GM21529 (cell line): ENCODE results near the gene FAM184A.

Experiments used
- ATAC-seq: cut with Tn5 transposase; IDR thresholded peaks from one replicate; pipeline ENCODE4 v1.9.1; 2021; ENCODE audit not compliant: unreplicated experiment

FAM184A gene

DNA sequence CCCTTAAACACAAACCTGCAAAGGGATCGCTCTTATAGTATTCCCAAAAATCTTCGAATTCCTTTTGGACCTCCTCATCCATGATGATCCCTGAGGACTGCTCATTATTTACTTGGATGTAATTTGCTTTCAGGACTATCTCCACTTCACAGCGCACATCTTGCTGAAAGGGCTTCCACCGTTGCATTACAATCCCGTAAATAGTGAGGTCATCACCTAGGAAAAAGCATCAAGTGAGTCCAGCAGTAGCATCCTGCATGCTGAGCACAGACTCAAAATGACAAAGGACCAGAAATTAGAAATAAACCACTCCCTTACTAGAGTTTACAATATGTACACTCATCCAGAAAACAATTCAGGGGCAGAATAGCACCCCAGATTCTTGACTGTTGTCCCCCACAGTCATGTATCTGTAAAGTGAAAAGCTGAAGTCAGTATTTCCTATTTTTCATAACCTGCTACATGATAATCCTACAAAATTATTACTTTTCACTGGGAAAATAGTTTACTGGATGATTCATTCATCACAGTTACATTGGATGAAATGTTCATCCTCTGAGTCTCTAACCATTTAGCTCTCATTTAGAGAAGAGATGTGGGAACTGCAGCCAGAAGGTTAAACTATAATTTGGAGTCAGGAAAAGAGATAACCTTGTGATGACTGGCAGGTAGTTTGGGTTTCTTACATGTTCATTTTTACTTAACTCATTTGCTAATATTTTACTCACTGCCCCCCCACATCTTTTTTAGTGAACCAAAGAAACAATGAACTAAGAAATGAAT is 160.7 kb downstream of the FAM184A start:
- ATAC-seq = no peak

DNA sequence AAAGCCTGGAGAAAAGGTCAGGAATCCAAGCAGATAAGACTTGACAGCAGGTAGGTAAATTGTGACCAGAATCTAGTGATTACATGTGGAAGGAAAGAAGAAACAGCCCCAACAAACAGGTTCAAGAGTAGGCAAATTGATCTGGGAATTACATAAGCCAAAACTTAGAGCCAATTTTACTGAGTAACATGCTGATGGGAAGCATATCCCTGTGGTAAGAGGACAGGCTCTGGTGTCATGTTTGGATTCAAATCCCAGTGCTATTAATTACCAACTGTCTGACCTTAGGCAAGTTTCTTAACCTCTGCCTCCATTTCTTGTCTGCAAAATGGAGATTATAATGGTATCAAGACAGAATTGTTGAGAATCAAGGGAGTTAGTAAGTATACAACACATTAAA is 163.9 kb downstream of the FAM184A start:
- ATAC-seq = no peak

DNA sequence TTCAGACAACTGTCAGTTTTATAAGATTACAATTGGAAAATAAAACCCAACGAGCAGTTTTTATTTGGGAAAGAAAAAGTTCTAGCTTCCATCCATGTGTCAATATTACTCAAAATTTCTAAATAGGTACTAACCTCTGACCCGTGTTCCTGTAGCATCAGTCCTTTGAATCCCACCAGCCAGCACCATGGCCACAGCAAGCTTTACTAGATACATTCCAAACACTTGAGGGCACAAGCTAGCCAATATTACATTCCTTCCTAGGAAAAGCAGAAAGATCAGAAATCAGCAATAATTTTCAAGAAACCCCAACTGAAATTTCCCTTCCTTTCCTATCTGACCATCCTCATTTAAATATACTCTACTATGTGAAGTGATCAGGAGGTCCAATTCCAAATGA is 165.3 kb downstream of the FAM184A start:
- ATAC-seq = no peak

DNA sequence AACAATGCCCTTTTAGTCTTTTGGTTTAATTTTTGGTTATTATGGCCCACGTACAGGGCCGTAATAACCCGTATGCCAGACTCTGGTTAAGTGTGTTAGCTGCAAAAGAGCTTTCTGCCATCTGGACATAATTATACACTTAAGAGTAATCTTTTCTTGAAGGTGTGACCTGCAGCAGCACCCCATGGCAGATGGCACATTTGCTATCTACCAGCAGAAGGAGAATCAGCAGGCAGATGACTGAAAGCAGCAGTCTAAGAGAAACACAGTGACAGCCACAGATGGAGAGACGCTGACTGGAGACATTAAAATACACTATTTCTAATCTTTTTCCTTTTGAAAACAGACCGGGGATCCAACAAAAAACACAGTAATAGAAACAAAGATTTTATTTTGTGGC is 165.8 kb downstream of the FAM184A start:
- ATAC-seq = no peak
